HG03095 (cell line): Measurements from ENCODE around the gene LANCL2.
"Not testable (repeated sequence)": the region's sequence is repeated elsewhere in the genome, so short reads cannot be mapped to it uniquely, and the experiment has no call there.

ENCODE experiments used
- ATAC-seq: cut with Tn5 transposase; IDR thresholded peaks from one replicate; pipeline ENCODE4 v1.9.1; 2021; ENCODE audit warnings: moderate library complexity; ENCODE audit not compliant: unreplicated experiment

The LANCL2 gene

DNA sequence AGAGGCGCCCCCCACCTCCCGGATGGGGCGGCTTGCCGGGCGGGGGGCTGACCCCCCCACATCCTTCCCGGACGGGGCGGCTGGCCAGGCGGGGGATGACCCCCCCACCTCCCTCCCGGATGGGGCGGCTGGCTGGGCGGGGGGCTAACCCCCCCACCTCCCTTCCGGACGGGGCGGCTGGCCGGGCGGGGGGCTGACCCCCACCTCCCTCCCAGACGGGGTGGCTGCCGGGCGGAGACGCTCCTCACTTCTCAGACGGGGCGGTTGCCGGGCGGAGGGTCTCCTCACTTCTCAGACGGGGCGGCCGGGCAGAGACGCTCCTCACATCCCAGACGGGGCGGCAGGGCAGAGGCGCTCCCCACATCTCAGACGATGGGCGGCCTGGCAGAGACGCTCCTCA, 37.4 kb downstream of the LANCL2 start:
- ATAC-seq: not testable (repeated sequence)

DNA sequence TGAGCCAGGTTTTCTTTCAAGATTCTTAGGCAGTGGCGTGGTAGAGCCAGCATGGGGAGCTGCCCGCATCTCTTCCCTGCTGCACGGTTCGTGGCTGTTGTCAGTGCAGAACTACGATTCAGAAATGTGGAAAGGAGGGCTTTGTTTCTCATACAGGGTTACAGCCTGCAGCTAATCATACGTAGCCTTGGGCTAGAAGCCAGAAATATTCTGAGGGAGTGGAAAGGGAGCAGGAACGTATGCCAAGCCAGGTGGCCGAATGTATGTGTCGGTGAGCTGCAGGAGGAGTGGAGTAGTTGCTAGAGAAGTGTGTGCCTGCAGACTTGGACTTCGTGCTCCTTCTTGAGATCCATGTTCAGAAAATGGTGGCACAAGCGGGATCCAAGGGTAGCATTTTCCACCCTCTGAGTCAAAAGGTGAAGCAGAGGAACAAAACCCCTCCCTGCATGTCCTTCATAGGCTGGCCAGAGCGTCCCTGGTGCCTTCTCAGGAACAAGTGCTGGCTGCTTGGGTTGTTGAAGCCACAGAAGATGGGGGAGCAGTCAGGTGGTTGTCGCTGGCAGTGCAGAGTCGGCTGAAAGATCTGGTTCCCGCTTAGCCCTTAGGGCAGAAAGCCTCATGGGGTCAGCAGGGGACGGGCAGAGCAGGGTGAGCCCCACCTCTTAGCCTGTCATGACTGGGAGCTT, 40.9 kb downstream of the LANCL2 start:
- no peak for ATAC-seq

DNA sequence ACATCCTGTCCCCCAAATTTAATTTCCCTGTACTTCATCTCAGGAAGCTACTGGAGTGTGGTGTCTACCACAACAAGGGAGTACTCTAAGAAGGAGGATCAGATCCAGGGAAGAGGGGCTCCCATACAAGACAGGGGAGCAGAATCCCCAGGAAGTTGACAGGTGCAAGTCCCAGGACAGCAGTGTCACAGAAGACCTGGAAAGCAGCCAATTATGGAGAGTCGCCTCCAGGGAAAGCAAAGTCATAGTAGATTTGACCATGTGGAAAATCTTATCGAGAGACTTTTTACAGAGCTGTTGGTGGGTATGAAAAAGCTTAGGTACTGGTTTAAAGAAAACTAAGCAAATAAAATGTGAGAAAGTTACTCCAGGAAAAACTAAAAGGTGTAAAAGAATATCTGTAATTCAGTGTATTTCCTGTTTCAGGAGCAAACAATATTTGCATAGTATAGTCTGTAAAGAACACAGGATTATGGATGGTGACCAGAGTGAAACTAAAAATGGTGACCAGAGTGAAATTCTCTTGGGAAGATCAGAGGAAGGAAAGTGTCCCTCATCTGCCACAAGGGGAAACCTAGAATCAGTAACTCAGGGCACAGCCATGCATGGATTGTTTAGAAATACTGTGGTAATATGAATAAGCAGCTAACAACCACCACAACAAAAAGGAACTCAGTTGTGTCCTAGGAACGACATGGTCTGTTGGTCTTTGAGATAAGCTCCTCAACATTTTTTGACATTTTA, 44.5 kb downstream of the LANCL2 start:
- ATAC-seq: peak; percentile 49

- no peak for ATAC-seq
Measured at GRCh38 chr7:55410667-55411239, 45.6 kb downstream of the LANCL2 start.

DNA sequence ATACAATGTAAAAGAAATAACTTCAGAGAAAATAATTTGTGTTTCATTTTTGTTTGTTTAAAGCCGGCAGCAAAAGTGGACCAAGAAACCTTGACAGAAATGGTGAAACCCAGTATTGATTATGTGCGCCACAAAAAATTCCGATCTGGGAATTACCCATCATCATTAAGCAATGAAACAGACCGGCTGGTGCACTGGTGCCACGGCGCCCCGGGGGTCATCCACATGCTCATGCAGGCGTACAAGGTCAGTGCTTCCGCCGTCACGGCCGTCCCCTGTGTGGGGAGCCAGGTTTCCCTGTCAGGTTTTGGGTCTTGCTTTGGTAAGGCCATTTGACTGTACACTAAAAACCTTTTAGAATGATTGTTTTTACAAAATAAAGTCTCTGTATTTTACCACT, 46.7 kb downstream of the LANCL2 start:
- no peak for ATAC-seq

DNA sequence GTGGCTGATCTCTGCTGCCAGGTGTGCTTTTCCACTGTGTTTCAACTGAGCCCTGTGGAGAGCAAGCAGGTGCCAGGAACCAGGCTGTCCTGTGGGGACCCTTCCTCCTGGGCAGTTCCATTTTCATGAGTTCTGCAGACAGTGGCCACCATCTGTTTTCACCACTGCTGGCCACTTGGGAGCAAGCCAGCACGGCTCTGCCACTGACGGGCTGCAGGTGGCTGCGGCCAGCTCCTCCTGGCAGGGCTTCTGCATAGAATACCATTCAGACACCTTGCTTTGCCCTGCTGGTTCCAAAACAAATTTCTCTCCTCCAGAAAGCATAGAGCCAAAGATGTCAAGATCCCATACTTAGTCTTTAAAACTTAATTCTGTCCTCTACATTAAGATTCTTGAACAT, 48.3 kb downstream of the LANCL2 start:
- no peak for ATAC-seq

DNA sequence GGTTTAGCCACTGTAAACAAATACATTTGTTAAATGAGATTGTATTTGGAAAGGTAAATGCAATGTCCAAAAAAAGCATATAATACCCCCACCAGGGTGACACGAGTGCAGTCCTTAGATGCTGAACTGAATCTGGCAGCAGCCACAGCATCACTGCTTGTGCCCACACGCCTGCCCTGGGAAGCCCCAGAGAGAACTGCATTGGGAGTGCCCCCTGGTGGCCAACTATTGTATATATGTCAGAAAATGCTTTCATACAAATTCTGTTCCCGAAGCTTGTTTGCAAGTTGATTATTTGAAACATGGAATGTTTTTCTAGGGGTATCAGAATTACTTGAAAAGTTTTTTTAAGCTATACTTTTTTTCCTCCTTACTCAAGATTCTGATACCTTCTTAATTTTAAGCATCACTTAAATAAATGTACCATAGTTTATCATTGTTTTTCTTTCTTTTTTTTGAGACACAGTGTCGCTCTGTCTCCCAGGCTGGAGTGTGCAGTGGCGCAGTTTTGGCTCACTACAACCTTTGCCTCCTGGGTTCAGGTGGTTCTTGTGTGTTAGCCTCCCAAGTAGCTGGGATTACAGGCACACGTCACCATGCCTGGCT, 50.1 kb downstream of the LANCL2 start:
- peak; percentile 88 for ATAC-seq

- ATAC-seq: not testable (repeated sequence)
Measured at GRCh38 chr7:55417456-55417855, 52.3 kb downstream of the LANCL2 start.

GRCh38 chr7:55420530-55420929, 55.4 kb downstream of the LANCL2 start:
- ATAC-seq: no peak

GRCh38 chr7:55423277-55423711, 58.2 kb downstream of the LANCL2 start:
- no peak for ATAC-seq

- no peak for ATAC-seq
Measured at GRCh38 chr7:55423891-55424290, 58.8 kb downstream of the LANCL2 start.

GRCh38 chr7:55425141-55425752, 60.1 kb downstream of the LANCL2 start:
- no peak for ATAC-seq

- no peak for ATAC-seq
Measured at GRCh38 chr7:55426676-55427075, 61.5 kb downstream of the LANCL2 start.

GRCh38 chr7:55427342-55427741, 62.2 kb downstream of the LANCL2 start:
- ATAC-seq: no peak

DNA sequence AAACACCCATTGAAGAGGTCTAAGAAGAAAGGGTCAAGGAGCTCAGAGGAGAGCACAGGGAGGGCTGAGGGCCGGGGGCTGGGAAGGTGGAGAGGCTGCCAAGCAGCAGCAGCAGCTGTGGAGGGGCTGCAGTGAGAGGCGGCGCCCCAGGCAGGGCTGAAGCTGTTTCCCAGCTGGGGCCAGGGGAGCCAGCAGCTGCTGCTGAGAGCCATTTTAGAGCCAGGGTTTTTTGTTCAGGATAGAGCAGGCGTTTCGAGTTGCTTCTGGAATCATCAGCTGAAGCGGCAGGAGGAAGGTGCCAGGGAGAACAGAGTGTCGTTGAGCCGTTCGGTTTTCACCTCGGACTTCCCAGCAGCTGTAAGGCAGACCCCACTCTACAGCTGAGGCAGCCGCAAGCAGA, 62.7 kb downstream of the LANCL2 start:
- ATAC-seq: no peak

GRCh38 chr7:55429835-55430499, 64.8 kb downstream of the LANCL2 start:
- ATAC-seq: no peak

DNA sequence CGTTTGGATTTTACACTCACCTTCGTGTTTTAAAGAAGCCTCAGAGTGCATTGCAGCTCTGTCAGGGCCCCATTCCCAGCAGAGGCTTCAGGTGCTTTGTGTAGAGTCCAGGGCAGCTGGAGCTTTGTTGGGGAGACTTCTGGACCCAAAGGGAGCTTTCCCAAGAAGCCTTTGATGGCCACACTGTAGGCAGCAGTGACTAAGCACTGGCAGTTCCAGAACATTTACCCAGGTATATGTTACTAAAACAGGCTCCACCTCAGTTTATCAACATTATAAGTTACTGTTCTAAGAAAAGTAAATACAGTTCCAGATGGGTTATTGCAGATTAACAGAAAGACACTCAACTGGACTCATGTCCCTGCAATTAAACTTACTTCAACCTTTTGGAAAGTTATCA, 66.8 kb downstream of the LANCL2 start:
- no peak for ATAC-seq

GRCh38 chr7:55432506-55432905, 67.4 kb downstream of the LANCL2 start:
- ATAC-seq: no peak

DNA sequence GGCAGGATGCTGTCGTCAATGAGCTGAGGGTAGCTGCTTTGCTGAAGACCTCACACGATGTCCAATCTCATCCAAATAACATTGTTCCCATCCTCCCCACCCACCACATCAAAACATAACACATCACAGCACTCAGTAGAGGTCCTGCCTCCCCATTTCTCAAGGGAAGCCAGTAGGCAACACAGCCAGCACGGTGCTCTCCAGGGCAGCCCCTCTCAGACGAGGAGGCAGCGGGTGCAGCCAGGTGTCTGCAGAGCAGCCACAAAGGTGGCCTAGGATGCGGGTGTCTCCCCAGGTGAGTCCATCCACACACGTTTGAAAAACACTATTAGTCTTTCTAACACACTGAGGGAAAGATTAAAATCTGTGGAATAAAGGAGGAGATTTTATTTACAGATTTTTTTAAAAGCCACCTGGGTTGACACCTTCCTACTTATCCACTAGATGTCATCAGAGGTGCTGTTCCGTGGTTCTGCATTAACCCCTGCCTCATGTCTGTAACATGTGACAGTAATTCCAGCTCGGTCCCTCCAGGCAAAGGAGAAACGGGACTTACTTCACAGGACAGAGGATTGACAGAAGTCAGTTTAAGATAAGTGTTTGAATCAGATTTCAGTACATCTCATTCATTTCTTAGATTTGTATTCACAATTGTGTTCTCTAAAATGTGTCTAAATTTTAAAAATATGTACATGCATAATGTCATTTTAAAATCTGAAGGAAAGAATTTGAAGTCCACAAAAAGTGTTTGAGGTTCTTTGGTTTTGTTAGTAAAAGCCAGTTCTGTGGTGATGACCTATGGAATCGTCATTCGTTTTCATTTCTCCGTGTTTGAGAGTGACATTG, 68.0 kb downstream of the LANCL2 start:
- peak; percentile 71 for ATAC-seq

- ATAC-seq: no peak
Measured at GRCh38 chr7:55435466-55435865, 70.3 kb downstream of the LANCL2 start.
